Measurements from ENCODE around the gene NEK9.

- no peak for TF ChIP-seq CTCF (IDR thresholded peaks at IDR 0.05)
- TF ChIP-seq ZFX (IDR thresholded peaks at IDR 0.05; ENCODE audit: borderline replicate concordance) = no peak
These were observed 36.5 kb downstream of the NEK9 start for GRCh38 chr14:75090353-75090752.

Data from 22Rv1 (cell line).